Fibroblast of skin of back (primary cell): Measurements from ENCODE around the gene C2CD4C. TPM values are rescaled to one million over a fixed set of nuclear protein-coding genes. Genes with fewer than 3 reads are reported as not detected.
"Not testable (repeated sequence)": the region's sequence is repeated elsewhere in the genome, so short reads cannot be mapped to it uniquely, and the experiment has no call there.

Experiments used
- DNase-seq: peaks from one replicate; pipeline ENCODE4 v3.0.0-alpha.2; 2013
- polyA plus RNA-seq, 2 experiments: library from polyadenylated mRNA; unstranded; fragments of 120-200 nt; gene quantifications; one replicate each; pipeline ENCODE4 v1.2.1, GENCODE V29; 2013; ENCODE audit not compliant: insufficient read length in 2 of 2

C2CD4C gene
- 0.37 TPM for polyA plus RNA-seq (2013, experiment 1 of 2; ENCODE audit: insufficient read length)
- 0.10 TPM for polyA plus RNA-seq (2013, experiment 2 of 2; ENCODE audit: insufficient read length)

- peak; percentile 31 for DNase-seq
Observed at GRCh38 chr19:408902-409515, at the start of gene C2CD4C. Gene C2CD4C, minus strand, starts transcription at chr19:409147. Its CDS starts 786 bp downstream, at chr19:408361.

DNA sequence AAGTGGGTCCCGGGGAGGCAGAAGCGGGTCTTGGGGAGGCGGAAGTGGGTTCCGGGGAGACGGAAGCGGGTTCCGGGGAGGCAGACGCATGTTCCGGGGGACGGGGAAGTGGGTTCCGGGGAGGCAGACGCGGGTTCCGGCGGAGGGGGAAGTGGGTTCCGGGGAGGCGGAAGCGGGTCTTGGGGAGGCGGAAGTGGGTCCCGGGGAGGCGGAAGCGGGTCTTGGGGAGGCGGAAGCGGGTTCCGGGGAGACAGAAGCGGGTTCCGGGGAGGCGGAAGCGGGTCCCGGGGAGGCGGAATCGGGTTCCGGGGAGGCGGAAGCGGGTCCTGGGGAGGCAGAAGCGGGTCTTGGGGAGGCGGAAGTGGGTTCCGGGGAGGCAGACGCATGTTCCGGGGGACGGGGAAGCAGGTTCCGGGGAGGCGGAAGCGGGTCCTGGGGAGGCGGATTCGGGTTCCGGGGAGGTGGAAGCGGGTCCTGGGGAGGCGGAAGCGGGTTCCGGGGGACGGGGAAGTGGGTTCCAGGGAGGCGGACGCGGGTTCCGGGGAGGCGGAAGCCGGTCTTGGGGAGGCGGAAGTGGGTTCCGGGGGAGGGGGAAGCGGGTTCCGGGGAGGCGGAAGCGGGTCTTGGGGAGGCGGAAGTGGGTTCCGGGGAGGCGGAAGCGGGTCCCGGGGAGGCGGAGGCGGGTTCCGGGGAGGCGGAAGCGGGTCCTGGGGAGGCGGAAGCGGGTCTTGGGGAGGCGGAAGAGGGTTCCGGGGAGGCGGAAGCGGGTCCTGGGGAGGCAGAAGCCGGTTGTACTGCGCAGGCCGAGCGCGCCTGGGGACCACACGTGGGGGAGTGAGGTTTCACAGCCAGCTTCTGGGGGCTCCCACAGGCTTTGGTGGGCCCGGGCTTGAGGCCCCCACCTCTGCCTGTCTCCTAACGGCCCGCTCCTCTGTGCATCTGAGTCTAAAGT lies 49.4 kb upstream of the C2CD4C start:
- no peak for DNase-seq

DNA sequence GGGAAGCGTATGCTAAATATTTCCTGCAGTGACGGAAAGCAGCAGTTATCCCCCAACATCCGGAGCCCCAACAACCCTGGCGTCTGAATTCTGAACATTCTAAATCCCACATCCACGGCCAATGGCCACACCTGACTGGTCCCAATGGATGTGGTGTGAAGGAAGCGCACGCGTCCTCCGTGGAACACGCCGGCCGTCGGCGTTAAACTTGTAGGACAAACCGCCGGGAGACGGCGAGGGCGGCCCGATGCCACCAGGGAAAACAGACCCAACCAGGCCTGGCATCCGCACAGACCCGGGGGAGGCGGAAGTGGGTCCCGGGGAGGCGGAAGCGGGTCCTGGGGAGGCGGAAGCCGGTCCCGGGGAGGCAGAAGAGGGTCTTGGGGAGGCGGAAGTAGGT lies 48.7 kb upstream of the C2CD4C start:
- DNase-seq = no peak

DNA sequence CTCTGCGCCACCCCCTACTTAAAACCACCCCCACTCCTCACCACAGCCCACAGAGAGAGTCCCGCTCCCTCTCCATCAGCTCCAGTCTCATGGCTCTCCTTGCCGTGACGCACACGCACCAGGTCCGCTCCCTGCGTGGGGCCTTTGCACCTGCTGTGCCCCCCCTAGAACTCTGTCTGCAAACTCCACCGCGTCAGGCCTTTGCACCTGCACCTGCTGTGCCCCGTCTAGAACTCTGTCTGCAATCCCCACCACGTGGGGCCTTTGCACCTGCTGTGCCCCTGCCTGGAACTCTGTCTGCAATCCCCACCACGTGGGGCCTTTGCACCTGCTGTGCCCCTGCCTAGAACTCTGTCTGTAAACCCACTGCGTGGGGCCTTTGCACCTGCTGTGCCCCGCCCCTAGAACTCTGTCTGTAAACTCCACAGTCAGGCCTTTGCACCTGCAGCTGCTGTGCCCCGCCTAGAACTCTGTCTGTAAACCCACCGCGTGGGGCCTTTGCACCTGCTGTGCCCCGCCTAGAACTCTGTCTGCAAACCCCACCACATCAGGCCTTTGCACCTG lies 47.7 kb upstream of the C2CD4C start:
- no peak for DNase-seq

- no peak for DNase-seq
Observed at GRCh38 chr19:455851-456546, 47.1 kb upstream of the C2CD4C start.

DNA sequence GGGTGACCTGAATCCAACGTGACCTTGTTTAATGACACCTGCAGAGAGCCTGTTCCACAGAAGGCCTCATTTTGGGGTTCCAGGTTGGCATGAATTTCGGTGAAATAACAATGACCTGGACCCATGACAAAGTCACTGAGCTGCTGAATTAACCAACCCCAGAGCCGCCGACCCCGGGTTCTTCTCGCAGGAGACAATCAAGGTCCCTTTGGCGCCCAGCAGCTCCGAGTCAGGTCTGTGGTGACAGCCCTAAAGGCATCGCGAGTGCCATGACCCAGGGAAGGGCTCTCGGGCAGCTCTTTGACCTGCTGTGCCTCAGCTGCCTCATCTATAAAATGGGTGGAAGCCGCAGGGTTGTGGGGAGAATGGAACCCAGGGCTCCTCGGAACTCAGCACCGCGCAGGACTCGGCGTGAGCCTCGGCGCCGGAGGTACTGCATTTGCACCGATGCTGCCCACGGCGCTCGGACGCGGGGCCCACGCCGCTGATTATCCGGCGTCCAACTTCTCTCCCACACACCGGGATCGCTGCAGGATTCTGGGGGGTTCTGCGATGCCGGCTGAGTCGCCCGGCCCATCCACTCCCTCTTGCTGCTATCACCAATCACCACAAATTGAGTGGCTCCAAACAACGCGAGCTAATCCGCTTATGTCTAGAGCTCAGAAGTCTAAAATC lies 46.2 kb upstream of the C2CD4C start:
- no peak for DNase-seq

GRCh38 chr19:453606-454005 lies 44.7 kb upstream of the C2CD4C start:
- DNase-seq = no peak

DNA sequence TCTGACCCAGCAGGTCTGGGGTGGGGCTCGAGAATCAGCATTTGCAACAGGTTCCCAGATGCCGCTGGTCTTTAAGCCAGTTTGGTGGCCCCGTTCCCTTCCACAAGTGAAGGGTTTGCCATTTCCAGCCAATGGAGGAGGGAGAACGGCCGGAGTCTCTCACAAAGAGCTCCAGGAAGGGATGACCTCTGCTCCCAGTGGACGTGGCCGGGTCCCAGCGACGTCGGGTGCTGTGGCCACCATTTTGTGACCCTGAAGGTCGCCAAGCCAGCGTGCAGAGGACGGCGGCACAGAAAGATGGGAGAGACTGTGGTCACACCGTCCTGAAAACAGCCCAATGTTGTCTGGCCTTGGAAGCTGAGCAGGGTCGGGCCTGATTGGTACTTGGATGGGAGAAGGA lies 43.9 kb upstream of the C2CD4C start:
- DNase-seq = no peak

DNA sequence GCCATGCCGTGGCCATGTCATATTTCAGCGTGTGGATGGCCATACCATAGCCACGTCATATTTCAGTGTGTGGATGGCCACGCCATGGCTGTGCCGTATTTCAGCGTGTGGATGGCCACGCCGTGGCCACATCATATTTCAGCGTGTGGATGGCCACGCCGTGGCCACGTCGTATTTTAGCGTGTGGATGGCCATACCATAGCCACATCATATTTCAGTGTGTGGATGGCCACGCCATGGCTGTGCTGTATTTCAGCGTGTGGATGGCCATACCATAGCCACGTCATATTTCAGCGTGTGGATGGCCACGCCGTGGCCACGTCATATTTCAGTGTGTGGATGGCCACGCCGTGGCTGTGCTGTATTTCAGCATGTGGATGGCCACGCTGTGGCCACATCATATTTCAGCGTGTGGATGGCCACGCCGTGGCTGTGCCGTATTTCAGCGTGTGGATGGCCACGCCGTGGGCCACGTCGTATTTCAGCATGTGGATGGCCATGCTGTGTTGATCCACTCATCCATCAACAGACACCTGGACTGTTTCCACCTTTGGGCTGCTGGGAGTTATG lies 42.0 kb upstream of the C2CD4C start:
- DNase-seq = not testable (repeated sequence)

DNA sequence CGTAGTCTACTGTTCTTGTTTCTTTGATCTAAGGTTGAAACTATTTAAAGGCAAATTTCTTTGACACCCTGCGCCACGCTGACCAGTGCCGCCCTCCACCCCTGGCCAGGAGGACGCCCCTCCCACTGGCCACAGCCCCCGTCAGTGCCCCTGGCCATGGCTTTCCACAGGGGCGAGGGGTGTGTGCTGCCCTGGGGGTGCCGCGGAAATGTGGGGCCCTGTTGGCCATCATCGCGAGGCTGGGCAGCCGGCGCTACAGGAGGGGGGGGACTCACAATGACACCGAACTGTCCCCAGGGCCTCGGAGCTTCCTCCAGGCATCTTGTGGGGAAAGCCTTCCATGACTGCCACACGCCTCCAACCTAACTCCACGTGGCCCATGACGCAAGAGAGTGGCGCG lies 41.0 kb upstream of the C2CD4C start:
- DNase-seq = no peak

GRCh38 chr19:447816-448560 lies 39.0 kb upstream of the C2CD4C start:
- no peak for DNase-seq

- DNase-seq = no peak
Observed at GRCh38 chr19:447064-447426, 38.1 kb upstream of the C2CD4C start.

DNA sequence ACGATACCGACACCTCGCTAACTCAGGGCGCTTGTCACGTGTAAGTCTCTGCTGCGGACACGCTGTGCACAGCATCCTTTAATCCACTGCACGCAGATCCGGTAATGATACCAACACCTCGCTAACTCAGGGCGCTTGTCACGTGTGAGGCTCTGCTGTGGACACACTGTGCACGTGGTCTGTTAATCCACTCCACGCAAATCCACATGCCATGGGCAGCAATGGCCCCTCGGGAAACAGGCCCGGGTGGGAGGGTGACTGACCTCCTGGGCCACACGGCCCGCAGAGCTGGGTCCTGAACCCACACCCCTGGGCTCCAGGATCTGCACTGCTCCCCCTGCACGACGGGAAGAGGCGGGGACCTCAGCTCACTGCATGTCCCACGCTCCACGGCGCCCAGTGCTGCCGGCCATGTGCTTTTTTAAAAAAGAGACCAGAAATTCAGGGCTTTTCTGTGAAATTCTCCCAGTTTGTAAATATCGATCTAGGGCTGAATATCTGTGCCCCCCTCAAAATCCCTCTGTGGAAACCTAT lies 35.8 kb upstream of the C2CD4C start:
- DNase-seq = no peak

DNA sequence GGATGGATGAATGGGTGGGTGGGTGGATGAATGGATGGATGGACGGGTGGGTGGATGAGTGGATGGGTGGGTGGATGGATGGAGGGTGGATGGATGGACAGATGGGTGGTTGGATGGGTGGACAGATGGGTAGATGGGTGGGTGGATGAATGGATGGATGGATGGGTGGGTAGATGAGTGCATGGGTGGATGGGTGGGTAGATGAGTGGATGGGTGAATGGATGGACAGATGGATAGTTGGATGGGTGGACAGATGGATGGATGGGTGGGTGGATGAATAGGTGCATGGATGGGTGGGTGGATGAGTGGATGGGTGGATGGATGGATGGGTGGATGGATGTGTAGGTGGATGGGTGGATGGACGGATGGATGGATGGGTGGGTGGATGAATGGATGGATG lies 34.1 kb upstream of the C2CD4C start:
- DNase-seq = no peak

- DNase-seq = no peak
Observed at GRCh38 chr19:442085-442484, 33.1 kb upstream of the C2CD4C start.

DNA sequence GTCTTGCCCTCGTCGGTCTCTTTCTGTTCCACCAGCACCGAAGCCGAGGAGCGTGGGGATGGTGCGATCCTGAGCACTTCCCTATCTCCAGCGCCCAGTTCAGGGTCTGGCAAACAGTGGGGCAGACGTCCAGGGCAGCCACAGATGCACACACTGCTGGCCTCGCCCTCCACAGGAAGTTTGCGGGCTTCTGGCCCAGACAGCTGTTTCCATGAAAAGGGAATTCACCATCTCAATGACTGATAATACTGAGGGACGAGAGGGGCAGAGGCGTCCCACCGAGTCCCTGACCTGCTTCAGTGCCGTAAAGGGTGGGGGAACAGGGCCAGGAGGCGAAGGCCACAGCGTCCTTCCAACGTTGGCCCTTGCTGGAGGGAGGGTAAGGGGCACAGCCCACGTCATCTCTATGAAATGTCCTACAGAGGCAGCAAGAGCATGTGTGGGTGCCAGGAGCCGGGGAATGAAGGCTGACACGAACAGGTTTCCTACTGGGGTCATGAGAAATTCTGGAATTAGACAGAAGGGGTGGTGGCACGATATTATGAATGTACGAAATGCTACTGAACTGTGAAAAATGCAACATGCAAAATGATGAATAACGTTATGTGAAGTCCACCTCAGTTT lies 32.4 kb upstream of the C2CD4C start:
- no peak for DNase-seq

- no peak for DNase-seq
Observed at GRCh38 chr19:440391-441212, 31.7 kb upstream of the C2CD4C start.

DNA sequence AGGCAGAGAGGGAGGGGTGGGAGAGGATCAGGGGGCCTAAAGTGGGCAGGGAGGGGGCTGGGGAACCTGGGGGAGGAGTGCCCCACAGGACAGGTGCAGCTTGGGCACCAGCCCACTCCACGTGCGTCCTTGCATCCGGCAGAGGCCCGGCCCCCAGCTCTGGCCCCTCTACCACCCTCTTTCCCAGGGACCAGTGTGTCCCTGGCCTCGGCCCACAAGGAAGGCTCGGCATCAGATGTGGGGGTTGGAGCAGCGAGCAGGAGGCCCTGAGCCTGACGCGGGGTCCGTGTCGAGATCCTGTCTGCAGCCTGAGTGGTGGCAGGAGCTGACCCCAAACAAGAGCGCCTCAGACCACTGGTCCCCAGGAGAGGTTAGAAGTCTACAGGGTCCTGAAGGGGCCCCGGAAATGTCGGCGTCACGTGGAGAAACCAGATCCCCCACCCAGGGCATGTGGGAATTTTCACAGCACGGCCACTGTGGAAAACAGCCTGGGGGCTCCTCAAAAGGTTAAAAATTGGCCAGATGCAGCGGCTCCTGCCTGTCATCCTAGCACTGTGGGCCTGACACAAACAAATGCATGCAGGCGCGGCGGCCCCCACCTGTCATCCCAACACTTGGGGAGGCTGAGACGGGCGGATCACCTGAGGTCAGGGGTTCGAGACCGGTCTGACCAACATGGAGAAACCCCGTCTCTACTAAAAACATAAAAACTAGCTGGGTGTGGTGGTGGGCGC lies 30.4 kb upstream of the C2CD4C start:
- DNase-seq = no peak
